Measurements from ENCODE around the gene FHOD3.
A peak's percentile ranks its signal among the peaks of the same experiment; 100 is the strongest.

The FHOD3 gene

GRCh38 chr18:36559149-36559857 lies 261.8 kb downstream of the FHOD3 start:
- DNase-seq (ENCODE audit: insufficient read length, low spot score) (no peak), FAIRE-seq (no peak)
- TF ChIP-seq CTCF (IDR thresholded peaks at IDR 0.05; ENCODE audit: insufficient read depth, missing control alignments): no peak

- peak; percentile 69 for FAIRE-seq
- DNase-seq (ENCODE audit: insufficient read length, low spot score): no peak
- no peak for TF ChIP-seq CTCF (IDR thresholded peaks at IDR 0.05; ENCODE audit: insufficient read depth, missing control alignments)
These were observed 262.7 kb downstream of the FHOD3 start for GRCh38 chr18:36560187-36560586.

- FAIRE-seq: peak; percentile 16
- no peak for DNase-seq (ENCODE audit: insufficient read length, low spot score)
- no peak for TF ChIP-seq CTCF (IDR thresholded peaks at IDR 0.05; ENCODE audit: insufficient read depth, missing control alignments)
These were observed 263.5 kb downstream of the FHOD3 start for GRCh38 chr18:36561046-36561445.

GRCh38 chr18:36564841-36565240 lies 267.3 kb downstream of the FHOD3 start:
- FAIRE-seq (peak; percentile 55), DNase-seq (ENCODE audit: insufficient read length, low spot score) (no peak)
- TF ChIP-seq CTCF (IDR thresholded peaks at IDR 0.05; ENCODE audit: insufficient read depth, missing control alignments): no peak

- TF ChIP-seq CTCF (IDR thresholded peaks at IDR 0.05; ENCODE audit: insufficient read depth, missing control alignments): no peak
- FAIRE-seq: no peak
- no peak for DNase-seq (ENCODE audit: insufficient read length, low spot score)
These were observed 270.3 kb downstream of the FHOD3 start for GRCh38 chr18:36567800-36568199.

GRCh38 chr18:36568487-36568886 lies 271.0 kb downstream of the FHOD3 start:
- no peak for TF ChIP-seq CTCF (IDR thresholded peaks at IDR 0.05; ENCODE audit: insufficient read depth, missing control alignments)
- FAIRE-seq (peak; percentile 60), DNase-seq (ENCODE audit: insufficient read length, low spot score) (no peak)

GRCh38 chr18:36572135-36572856 lies 274.8 kb downstream of the FHOD3 start:
- TF ChIP-seq CTCF (IDR thresholded peaks at IDR 0.05; ENCODE audit: insufficient read depth, missing control alignments): peak; percentile 71
- peak; percentile 86 for FAIRE-seq

More at GRCh38 chr18:36572135-36572856, 274.8 kb downstream of the FHOD3 start:
- DNase-seq (ENCODE audit: insufficient read length, low spot score): no peak
